Measurements from ENCODE around the gene SMARCA1.

Gene SMARCA1

GRCh38 chrX:129449148-129449547, 74.1 kb downstream of the SMARCA1 start:
- H3K79me1 ChIP-seq (ENCODE audit: low read depth, low read length), result no peaks in the 10 kb centered on the region
- no CpG with 5 or more reads among the region's 2 CpGs for WGBS, 2 donors (ENCODE audit: extremely low coverage in 2 of 2, insufficient read length in 2 of 2, insufficient replicate concordance in 1 of 2)
- no peak for DNase-seq (ENCODE audit: low spot score)

GRCh38 chrX:129445436-129445835, 77.9 kb downstream of the SMARCA1 start:
- no peak overlapping the region for H2BK120ac ChIP-seq (ENCODE audit: low read depth, low read length)
- H3K18ac ChIP-seq (ENCODE audit: low read length), result no peak overlapping the region
- H3K36me3 ChIP-seq (replicated peaks in 1 of 2; ENCODE audit: control insufficient read depth in 2 of 2, insufficient read depth in 2 of 2, low read length in 2 of 2), result peaks cover 0 to 68% of the 10 kb centered on the region in 2 donors
- no peak overlapping the region for H3K4ac ChIP-seq (ENCODE audit: low read length)
- no peak overlapping the region for H2BK12ac ChIP-seq (ENCODE audit: low read length)
- no peak for DNase-seq (ENCODE audit: low spot score)
- no peaks in the 10 kb centered on the region for H3K9me3 ChIP-seq (replicated peaks in 1 of 2; ENCODE audit: control insufficient read depth in 2 of 2, insufficient read depth in 1 of 2, low read depth in 1 of 2, low read length in 2 of 2)
- H3K79me1 ChIP-seq (ENCODE audit: low read depth, low read length), result no peaks in the 10 kb centered on the region
- H3K9ac ChIP-seq (ENCODE audit: low read depth, low read length, poor library complexity), result no peak overlapping the region
- H2BK15ac ChIP-seq (ENCODE audit: low read length), result no peak overlapping the region
- no peak overlapping the region for H2AK5ac ChIP-seq (ENCODE audit: low read depth, low read length)
- no peaks in the 10 kb centered on the region for H3K27me3 ChIP-seq (ENCODE audit: control insufficient read depth in 3 of 3, insufficient read depth in 3 of 3, low read depth in 1 of 3, low read length in 3 of 3)
- no peak overlapping the region for H4K8ac ChIP-seq (ENCODE audit: low read depth, low read length)
- no peak overlapping the region for H4K91ac ChIP-seq (ENCODE audit: low read depth, low read length, poor library complexity)
- H3K23ac ChIP-seq (ENCODE audit: low read depth, low read length, poor library complexity), result no peak overlapping the region
- H3K4me3 ChIP-seq (ENCODE audit: low read length in 2 of 2), result no peak overlapping the region
- no peak overlapping the region for H3K27ac ChIP-seq (replicated peaks; ENCODE audit: low read length)
- H2BK5ac ChIP-seq (ENCODE audit: low read length), result no peak overlapping the region
- no peak overlapping the region for H3K4me2 ChIP-seq (ENCODE audit: insufficient read depth, low read length, poor library complexity, severe bottlenecking)
- H3K4me1 ChIP-seq (ENCODE audit: control insufficient read depth in 2 of 2, insufficient read depth in 1 of 2, low read depth in 1 of 2, low read length in 2 of 2), result no peaks in the 10 kb centered on the region
- H2AFZ ChIP-seq (ENCODE audit: low read length), result no peak overlapping the region
- no peak overlapping the region for H3K14ac ChIP-seq (ENCODE audit: low read length)

More at GRCh38 chrX:129449148-129449547, 74.1 kb downstream of the SMARCA1 start:
- Histone ChIP-seq H2BK120ac (ENCODE audit: low read depth, low read length) (no peak overlapping the region), H4K8ac (ENCODE audit: low read depth, low read length) (no peak overlapping the region), H2BK12ac (ENCODE audit: low read length) (no peak overlapping the region), H3K27ac (replicated peaks; ENCODE audit: low read length) (no peak overlapping the region), H3K36me3 (replicated peaks in 1 of 2; ENCODE audit: control insufficient read depth in 2 of 2, insufficient read depth in 2 of 2, low read length in 2 of 2) (peaks cover 0 to 65% of the 10 kb centered on the region in 2 donors), H3K4me1 (ENCODE audit: control insufficient read depth in 2 of 2, insufficient read depth in 1 of 2, low read depth in 1 of 2, low read length in 2 of 2) (no peaks in the 10 kb centered on the region), H2BK15ac (ENCODE audit: low read length) (no peak overlapping the region), H2BK5ac (ENCODE audit: low read length) (no peak overlapping the region), H2AK5ac (ENCODE audit: low read depth, low read length) (no peak overlapping the region), H3K9ac (ENCODE audit: low read depth, low read length, poor library complexity) (no peak overlapping the region), H3K18ac (ENCODE audit: low read length) (no peak overlapping the region), H3K9me3 (replicated peaks in 1 of 2; ENCODE audit: control insufficient read depth in 2 of 2, insufficient read depth in 1 of 2, low read depth in 1 of 2, low read length in 2 of 2) (no peaks in the 10 kb centered on the region), H4K91ac (ENCODE audit: low read depth, low read length, poor library complexity) (no peak overlapping the region), H3K4me3 (ENCODE audit: low read length in 2 of 2) (no peak overlapping the region), H3K4ac (ENCODE audit: low read length) (no peak overlapping the region), H3K14ac (ENCODE audit: low read length) (no peak overlapping the region), H3K23ac (ENCODE audit: low read depth, low read length, poor library complexity) (no peak overlapping the region), H3K27me3 (ENCODE audit: control insufficient read depth in 3 of 3, insufficient read depth in 3 of 3, low read depth in 1 of 3, low read length in 3 of 3) (no peaks in the 10 kb centered on the region), H3K4me2 (ENCODE audit: insufficient read depth, low read length, poor library complexity, severe bottlenecking) (no peak overlapping the region), H2AFZ (ENCODE audit: low read length) (no peak overlapping the region)

GRCh38 chrX:129433945-129434344, 89.3 kb downstream of the SMARCA1 start:
- H2AFZ ChIP-seq (ENCODE audit: low read length), result no peak overlapping the region
- no peak overlapping the region for H3K18ac ChIP-seq (ENCODE audit: low read length)
- H2BK15ac ChIP-seq (ENCODE audit: low read length), result no peak overlapping the region
- no peaks in the 10 kb centered on the region for H3K4me1 ChIP-seq (ENCODE audit: control insufficient read depth in 2 of 2, insufficient read depth in 1 of 2, low read depth in 1 of 2, low read length in 2 of 2)
- H2BK12ac ChIP-seq (ENCODE audit: low read length), result no peak overlapping the region
- H2AK5ac ChIP-seq (ENCODE audit: low read depth, low read length), result no peak overlapping the region
- H3K79me1 ChIP-seq (ENCODE audit: low read depth, low read length), result no peaks in the 10 kb centered on the region
- no peaks in the 10 kb centered on the region for H3K9me3 ChIP-seq (replicated peaks in 1 of 2; ENCODE audit: control insufficient read depth in 2 of 2, insufficient read depth in 1 of 2, low read depth in 1 of 2, low read length in 2 of 2)
- no peak for DNase-seq (ENCODE audit: low spot score)
- H3K4ac ChIP-seq (ENCODE audit: low read length), result no peak overlapping the region
- H2BK5ac ChIP-seq (ENCODE audit: low read length), result no peak overlapping the region
- no peak overlapping the region for H3K23ac ChIP-seq (ENCODE audit: low read depth, low read length, poor library complexity)
- H3K27ac ChIP-seq (replicated peaks; ENCODE audit: low read length), result no peak overlapping the region
- peaks cover 0 to 33% of the 10 kb centered on the region in 2 donors for H3K36me3 ChIP-seq (replicated peaks in 1 of 2; ENCODE audit: control insufficient read depth in 2 of 2, insufficient read depth in 2 of 2, low read length in 2 of 2)
- no CpG with 5 or more reads among the region's 3 CpGs for WGBS, 2 donors (ENCODE audit: extremely low coverage in 2 of 2, insufficient read length in 2 of 2, insufficient replicate concordance in 1 of 2)
- no peaks in the 10 kb centered on the region for H3K27me3 ChIP-seq (ENCODE audit: control insufficient read depth in 3 of 3, insufficient read depth in 3 of 3, low read depth in 1 of 3, low read length in 3 of 3)
- H4K91ac ChIP-seq (ENCODE audit: low read depth, low read length, poor library complexity), result no peak overlapping the region
- no peak overlapping the region for H3K9ac ChIP-seq (ENCODE audit: low read depth, low read length, poor library complexity)
- no peak overlapping the region for H2BK120ac ChIP-seq (ENCODE audit: low read depth, low read length)
- no peak overlapping the region for H3K4me2 ChIP-seq (ENCODE audit: insufficient read depth, low read length, poor library complexity, severe bottlenecking)
- no peak overlapping the region for H3K14ac ChIP-seq (ENCODE audit: low read length)
- no peak overlapping the region for H3K4me3 ChIP-seq (ENCODE audit: low read length in 2 of 2)
- H4K8ac ChIP-seq (ENCODE audit: low read depth, low read length), result no peak overlapping the region

GRCh38 chrX:129433461-129433860, 89.8 kb downstream of the SMARCA1 start:
- no peaks in the 10 kb centered on the region for H3K9me3 ChIP-seq (replicated peaks in 1 of 2; ENCODE audit: control insufficient read depth in 2 of 2, insufficient read depth in 1 of 2, low read depth in 1 of 2, low read length in 2 of 2)
- H3K9ac ChIP-seq (ENCODE audit: low read depth, low read length, poor library complexity), result no peak overlapping the region
- no peak overlapping the region for H4K8ac ChIP-seq (ENCODE audit: low read depth, low read length)
- H3K4me1 ChIP-seq (ENCODE audit: control insufficient read depth in 2 of 2, insufficient read depth in 1 of 2, low read depth in 1 of 2, low read length in 2 of 2), result no peaks in the 10 kb centered on the region
- H3K4me3 ChIP-seq (ENCODE audit: low read length in 2 of 2), result no peak overlapping the region
- no peak for DNase-seq (ENCODE audit: low spot score)
- no peak overlapping the region for H3K4ac ChIP-seq (ENCODE audit: low read length)
- no peak overlapping the region for H2BK12ac ChIP-seq (ENCODE audit: low read length)
- no peak overlapping the region for H3K14ac ChIP-seq (ENCODE audit: low read length)
- H2AK5ac ChIP-seq (ENCODE audit: low read depth, low read length), result no peak overlapping the region
- no peak overlapping the region for H3K27ac ChIP-seq (replicated peaks; ENCODE audit: low read length)
- no peak overlapping the region for H4K91ac ChIP-seq (ENCODE audit: low read depth, low read length, poor library complexity)
- no peak overlapping the region for H2BK120ac ChIP-seq (ENCODE audit: low read depth, low read length)
- no CpG with 5 or more reads among the region's 2 CpGs for WGBS, 2 donors (ENCODE audit: extremely low coverage in 2 of 2, insufficient read length in 2 of 2, insufficient replicate concordance in 1 of 2)
- no peak overlapping the region for H3K23ac ChIP-seq (ENCODE audit: low read depth, low read length, poor library complexity)
- H2BK5ac ChIP-seq (ENCODE audit: low read length), result no peak overlapping the region
- no peak overlapping the region for H3K4me2 ChIP-seq (ENCODE audit: insufficient read depth, low read length, poor library complexity, severe bottlenecking)
- no peaks in the 10 kb centered on the region for H3K27me3 ChIP-seq (ENCODE audit: control insufficient read depth in 3 of 3, insufficient read depth in 3 of 3, low read depth in 1 of 3, low read length in 3 of 3)
- no peak overlapping the region for H2AFZ ChIP-seq (ENCODE audit: low read length)
- no peaks in the 10 kb centered on the region for H3K79me1 ChIP-seq (ENCODE audit: low read depth, low read length)
- no peak overlapping the region for H2BK15ac ChIP-seq (ENCODE audit: low read length)
- H3K36me3 ChIP-seq (replicated peaks in 1 of 2; ENCODE audit: control insufficient read depth in 2 of 2, insufficient read depth in 2 of 2, low read length in 2 of 2), result peaks cover 0 to 30% of the 10 kb centered on the region in 2 donors
- no peak overlapping the region for H3K18ac ChIP-seq (ENCODE audit: low read length)
